Activated T-cell treated with anti-CD3 and anti-CD28 coated beads, Interleukin-2, amount 50 U/mL, for 72 hours (primary cell): ENCODE measurements around the gene CAMSAP2. TPM values are rescaled to one million over a fixed set of nuclear protein-coding genes. Genes with fewer than 3 reads are reported as not detected.
A peak's percentile ranks its signal among the peaks of the same experiment; 100 is the strongest.

Experiments used
- ATAC-seq, 2 donors: fragments of 150-1000 bp; cut with Tn5 transposase; replicated peaks in 1 of 2; 2 replicates each; pipeline ENCODE4 v1.10.0; 2021; ENCODE audit warnings: moderate library complexity in 2 of 2, mild to moderate bottlenecking in 1 of 2
- DNase-seq, 2 donors: peaks; one replicate each; pipeline ENCODE4 v3.0.0; 2021 to 2022; ENCODE audit warnings: mixed read lengths in 1 of 2
- H3K27ac Mint-ChIP-seq: one replicate; pipeline ENCODE4 v1.8.0; 2022; ENCODE audit warnings: mild to moderate bottlenecking, moderate library complexity, mixed read lengths
- H3K27me3 Mint-ChIP-seq: one replicate; pipeline ENCODE4 v1.8.0; 2022; ENCODE audit warnings: low read depth, mixed read lengths
- H3K36me3 Mint-ChIP-seq, 2 donors: one replicate each; pipeline ENCODE4 v1.8.0; 2022; ENCODE audit warnings: mixed read lengths in 2 of 2, mild to moderate bottlenecking in 1 of 2; ENCODE audit not compliant: insufficient read depth in 2 of 2
- H3K4me1 Mint-ChIP-seq: one replicate; pipeline ENCODE4 v1.8.0; 2022; ENCODE audit warnings: low read depth, mixed read lengths
- H3K4me3 Mint-ChIP-seq, 2 donors: one replicate each; pipeline ENCODE4 v1.8.0; 2022; ENCODE audit warnings: mild to moderate bottlenecking in 2 of 2, mixed read lengths in 2 of 2, moderate library complexity in 2 of 2
- H3K9me3 Mint-ChIP-seq, 2 donors: one replicate each; pipeline ENCODE4 v1.8.0; 2022; ENCODE audit warnings: mixed read lengths in 2 of 2
- total RNA-seq, 2 donors: library from RNA; stranded (reverse); gene quantifications; one replicate each; pipeline ENCODE4 v1.2.3, GENCODE V29; 2022

Gene CAMSAP2, protein sequence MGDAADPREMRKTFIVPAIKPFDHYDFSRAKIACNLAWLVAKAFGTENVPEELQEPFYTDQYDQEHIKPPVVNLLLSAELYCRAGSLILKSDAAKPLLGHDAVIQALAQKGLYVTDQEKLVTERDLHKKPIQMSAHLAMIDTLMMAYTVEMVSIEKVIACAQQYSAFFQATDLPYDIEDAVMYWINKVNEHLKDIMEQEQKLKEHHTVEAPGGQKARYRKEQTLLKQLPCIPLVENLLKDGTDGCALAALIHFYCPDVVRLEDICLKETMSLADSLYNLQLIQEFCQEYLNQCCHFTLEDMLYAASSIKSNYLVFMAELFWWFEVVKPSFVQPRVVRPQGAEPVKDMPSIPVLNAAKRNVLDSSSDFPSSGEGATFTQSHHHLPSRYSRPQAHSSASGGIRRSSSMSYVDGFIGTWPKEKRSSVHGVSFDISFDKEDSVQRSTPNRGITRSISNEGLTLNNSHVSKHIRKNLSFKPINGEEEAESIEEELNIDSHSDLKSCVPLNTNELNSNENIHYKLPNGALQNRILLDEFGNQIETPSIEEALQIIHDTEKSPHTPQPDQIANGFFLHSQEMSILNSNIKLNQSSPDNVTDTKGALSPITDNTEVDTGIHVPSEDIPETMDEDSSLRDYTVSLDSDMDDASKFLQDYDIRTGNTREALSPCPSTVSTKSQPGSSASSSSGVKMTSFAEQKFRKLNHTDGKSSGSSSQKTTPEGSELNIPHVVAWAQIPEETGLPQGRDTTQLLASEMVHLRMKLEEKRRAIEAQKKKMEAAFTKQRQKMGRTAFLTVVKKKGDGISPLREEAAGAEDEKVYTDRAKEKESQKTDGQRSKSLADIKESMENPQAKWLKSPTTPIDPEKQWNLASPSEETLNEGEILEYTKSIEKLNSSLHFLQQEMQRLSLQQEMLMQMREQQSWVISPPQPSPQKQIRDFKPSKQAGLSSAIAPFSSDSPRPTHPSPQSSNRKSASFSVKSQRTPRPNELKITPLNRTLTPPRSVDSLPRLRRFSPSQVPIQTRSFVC (N-terminal part only)
- 1 to 10 TPM; 1.3 to 3.1 TPM for total RNA-seq

DNA sequence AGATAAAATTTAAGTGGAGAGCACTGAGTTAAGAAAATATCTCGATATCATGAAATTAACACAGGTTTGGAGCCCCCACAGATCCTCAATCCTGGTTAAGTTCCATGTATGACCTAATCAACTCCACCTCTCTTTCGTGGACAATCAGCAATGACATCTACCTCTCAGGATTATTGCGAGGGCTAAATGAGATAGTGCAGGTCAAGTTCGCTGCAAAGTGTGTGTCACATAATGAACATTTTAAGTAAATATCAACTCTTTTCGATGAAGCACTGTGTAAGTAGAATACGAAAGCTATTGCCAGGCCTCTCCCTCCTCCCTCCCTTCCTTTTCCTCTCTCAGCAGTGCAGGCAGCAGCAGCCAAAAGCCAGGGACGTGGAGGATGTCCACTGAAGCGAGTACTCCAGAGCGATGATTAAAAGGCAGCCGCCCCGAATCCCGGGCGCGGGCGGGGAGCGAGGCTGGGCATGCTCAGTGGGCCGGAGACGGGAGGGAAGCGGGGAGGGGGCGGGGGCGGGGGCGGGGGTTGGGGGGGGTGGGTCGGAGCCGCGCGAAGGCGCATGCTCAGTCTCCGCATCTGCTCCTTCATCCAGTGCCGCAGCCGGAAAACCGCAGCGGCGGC is at the start of gene CAMSAP2:
Gene CAMSAP2 (plus strand): TSS at position 567 of the 622 bp plus-strand sequence. CDS start 935 bp downstream, outside the sequence.
- peak; percentile 25 to 30 for ATAC-seq
- peaks cover 61% of the 10 kb centered on the region for H3K4me1 Mint-ChIP-seq
- H3K27me3 Mint-ChIP-seq: peaks cover 32% of the 10 kb centered on the region
- H3K9me3 Mint-ChIP-seq: no peaks in the 10 kb centered on the region
- DNase-seq: peak; percentile 48 to 54
- peak within 1 kb of the TSS; percentile 90 for H3K27ac Mint-ChIP-seq
- H3K4me3 Mint-ChIP-seq: peak within 1 kb of the TSS; percentile 97 to 98
- peaks cover 0 to 2% of the 10 kb centered on the region in 2 donors for H3K36me3 Mint-ChIP-seq

DNA sequence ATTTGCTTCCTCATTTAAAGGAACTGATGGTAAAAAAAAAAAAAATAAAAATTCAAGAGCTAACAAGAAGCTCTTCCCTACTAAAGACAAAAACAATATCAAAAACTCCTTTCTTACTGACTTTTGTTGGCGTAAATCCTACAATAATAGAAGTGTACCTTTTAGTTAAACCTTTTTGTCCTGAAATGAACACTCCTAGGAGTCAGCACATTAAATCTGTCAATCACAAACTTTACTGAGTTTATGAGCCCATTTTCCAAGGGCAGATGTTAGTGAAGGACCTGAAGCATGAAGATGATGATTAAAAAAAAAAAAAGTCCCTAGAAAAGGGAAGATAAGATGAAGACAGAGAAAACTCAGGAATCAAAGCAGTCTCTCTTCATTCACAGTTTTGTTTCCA is 46.4 kb upstream of the CAMSAP2 start:
- no peak overlapping the region for H3K27ac Mint-ChIP-seq
- no peaks in the 10 kb centered on the region for H3K9me3 Mint-ChIP-seq
- DNase-seq (no peak), ATAC-seq (no peak)
- no peaks in the 10 kb centered on the region for H3K36me3 Mint-ChIP-seq
- peaks cover 2% of the 10 kb centered on the region for H3K27me3 Mint-ChIP-seq
- H3K4me1 Mint-ChIP-seq: no peaks in the 10 kb centered on the region
- no peak overlapping the region for H3K4me3 Mint-ChIP-seq

DNA sequence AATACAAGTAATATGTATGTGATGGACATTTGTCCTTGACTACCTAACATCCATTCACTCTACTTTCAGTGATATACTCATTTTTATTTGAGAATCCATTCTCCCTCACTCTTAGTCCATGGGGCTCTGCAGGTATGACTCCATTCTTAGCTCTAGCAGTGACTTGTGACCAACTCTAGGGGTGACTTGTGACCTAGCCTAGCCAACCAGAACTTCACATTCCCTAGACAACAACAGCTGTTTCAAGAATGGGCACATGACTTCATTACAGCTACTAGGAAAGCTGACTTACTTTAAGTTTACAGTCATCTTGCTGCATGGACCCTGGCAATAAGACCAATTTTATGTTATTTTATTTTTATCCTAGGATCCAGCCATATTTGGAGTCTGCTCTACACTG is 45.4 kb upstream of the CAMSAP2 start:
- no peaks in the 10 kb centered on the region for H3K36me3 Mint-ChIP-seq
- no peaks in the 10 kb centered on the region for H3K9me3 Mint-ChIP-seq
- peaks cover 7% of the 10 kb centered on the region for H3K27me3 Mint-ChIP-seq
- no peaks in the 10 kb centered on the region for H3K4me1 Mint-ChIP-seq
- DNase-seq (no peak), ATAC-seq (peak in 1 of 2 donors; percentile 47)
- H3K4me3 Mint-ChIP-seq: no peak overlapping the region
- no peak overlapping the region for H3K27ac Mint-ChIP-seq

DNA sequence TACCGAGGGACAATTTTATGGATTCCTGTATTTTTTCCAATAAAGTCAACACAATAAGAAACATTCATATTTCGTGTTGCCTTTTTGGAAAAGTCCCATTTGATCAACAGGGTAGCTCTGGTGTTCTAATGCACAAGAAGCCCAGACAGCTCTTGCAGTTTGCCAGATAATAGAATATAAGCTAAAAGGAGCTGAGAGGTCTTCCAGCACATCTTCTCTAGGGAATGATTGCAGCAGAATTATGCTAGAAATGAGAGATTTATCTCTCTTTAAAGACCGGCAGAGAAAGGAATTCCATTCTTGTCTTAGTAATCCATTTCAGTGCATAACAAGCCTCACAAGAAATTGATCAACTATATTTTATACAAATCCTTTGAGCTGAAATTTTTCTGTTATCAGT is 44.0 kb upstream of the CAMSAP2 start:
- DNase-seq (no peak), ATAC-seq (no peak)
- H3K4me1 Mint-ChIP-seq: no peaks in the 10 kb centered on the region
- H3K27ac Mint-ChIP-seq: no peak overlapping the region
- H3K36me3 Mint-ChIP-seq: peaks cover 0 to 2% of the 10 kb centered on the region in 2 donors
- H3K9me3 Mint-ChIP-seq: no peaks in the 10 kb centered on the region
- peaks cover 7% of the 10 kb centered on the region for H3K27me3 Mint-ChIP-seq
- H3K4me3 Mint-ChIP-seq: no peak overlapping the region

DNA sequence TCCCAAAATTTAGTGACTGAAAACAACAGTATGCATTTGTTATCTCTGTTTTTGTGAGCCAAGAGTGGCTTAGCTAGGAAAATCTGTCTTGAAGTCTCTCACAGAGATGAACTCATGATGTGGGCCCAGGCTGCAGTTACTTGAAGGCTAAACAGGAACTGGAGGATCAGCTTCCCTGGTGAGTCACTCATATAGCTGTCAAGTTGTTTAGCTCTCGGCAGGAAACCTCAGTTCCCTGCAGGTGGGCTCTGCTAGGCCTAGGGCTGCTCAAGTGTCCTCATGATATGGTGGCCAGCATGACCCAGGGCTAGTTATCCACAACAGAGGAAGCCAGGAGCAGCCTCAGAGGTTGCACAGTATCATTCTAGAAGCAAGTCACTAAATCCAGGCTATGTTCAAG is 38.8 kb upstream of the CAMSAP2 start:
- ATAC-seq (no peak), DNase-seq (no peak)
- H3K27ac Mint-ChIP-seq: no peak overlapping the region
- peaks cover 0 to 2% of the 10 kb centered on the region in 2 donors for H3K36me3 Mint-ChIP-seq
- no peaks in the 10 kb centered on the region for H3K4me1 Mint-ChIP-seq
- H3K9me3 Mint-ChIP-seq: no peaks in the 10 kb centered on the region
- peaks cover 7% of the 10 kb centered on the region for H3K27me3 Mint-ChIP-seq
- H3K4me3 Mint-ChIP-seq: no peak overlapping the region

DNA sequence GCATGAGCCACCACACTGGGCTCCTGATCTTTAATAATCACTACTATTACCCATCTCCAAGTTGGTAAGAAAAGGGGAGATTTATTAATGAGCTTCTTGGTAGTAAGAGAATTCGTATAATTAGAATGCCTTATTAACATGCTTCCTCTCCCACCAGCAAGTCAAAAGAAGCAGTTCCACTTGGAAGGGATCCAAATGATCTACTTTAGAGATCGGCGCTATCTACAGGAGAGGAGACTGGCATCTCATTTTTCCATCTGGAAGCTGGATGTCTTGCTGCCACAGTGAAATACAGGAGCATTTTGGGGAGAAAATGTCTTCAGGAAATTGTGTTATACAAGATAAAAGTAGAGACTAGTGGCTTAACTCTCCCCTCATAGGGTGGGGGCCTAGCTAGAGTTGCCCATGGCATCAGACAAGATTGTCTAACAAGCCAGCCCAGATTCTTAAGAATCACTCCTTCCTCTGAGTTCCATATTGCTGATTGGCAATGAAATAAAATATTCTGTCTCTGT is 33.6 kb upstream of the CAMSAP2 start:
- no peak overlapping the region for H3K4me3 Mint-ChIP-seq
- no peaks in the 10 kb centered on the region for H3K9me3 Mint-ChIP-seq

DNA sequence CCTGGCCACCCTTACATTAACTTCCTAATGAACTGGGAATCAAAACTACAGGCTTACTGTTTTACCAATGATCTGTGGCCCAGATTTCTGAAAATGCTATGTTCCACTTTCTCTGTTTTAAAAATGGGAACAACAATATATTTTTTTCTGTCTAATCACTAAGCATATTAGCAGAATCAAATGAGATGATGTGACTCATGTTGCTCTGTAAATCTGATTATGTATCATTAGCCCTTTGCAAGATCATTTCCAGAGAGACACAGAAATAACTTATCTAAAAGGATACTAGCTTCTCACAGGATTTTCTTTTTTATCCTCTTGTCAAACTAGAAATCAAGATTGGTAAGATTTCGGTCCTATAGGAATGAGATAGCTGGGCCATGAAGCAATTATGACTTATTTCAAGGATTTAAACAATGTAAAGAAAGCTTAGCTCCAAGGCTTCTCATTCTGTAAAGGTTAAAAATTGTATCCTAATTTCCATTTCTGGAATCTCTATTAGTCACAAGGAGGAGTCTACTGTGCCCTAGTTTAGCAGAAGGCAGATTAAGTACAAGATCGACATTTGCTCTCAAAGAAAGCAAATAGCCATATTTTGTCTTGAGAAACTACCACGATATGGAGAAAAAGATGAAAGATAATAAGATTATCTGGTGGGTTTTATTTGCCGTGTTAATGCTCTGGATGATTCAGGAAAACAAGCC is 32.4 kb upstream of the CAMSAP2 start:
- Mint-ChIP-seq H3K36me3 (no peaks in the 10 kb centered on the region), H3K4me1 (no peaks in the 10 kb centered on the region), H3K9me3 (no peaks in the 10 kb centered on the region), H3K4me3 (no peak overlapping the region), H3K27me3 (no peaks in the 10 kb centered on the region), H3K27ac (no peak overlapping the region)
- DNase-seq (no peak), ATAC-seq (no peak)

More for the DNA sequence above, 33.6 kb upstream of the CAMSAP2 start:
- H3K27me3 Mint-ChIP-seq: no peaks in the 10 kb centered on the region
- no peaks in the 10 kb centered on the region for H3K4me1 Mint-ChIP-seq
- H3K27ac Mint-ChIP-seq: no peak overlapping the region
- DNase-seq (no peak), ATAC-seq (no peak)
- no peaks in the 10 kb centered on the region for H3K36me3 Mint-ChIP-seq

DNA sequence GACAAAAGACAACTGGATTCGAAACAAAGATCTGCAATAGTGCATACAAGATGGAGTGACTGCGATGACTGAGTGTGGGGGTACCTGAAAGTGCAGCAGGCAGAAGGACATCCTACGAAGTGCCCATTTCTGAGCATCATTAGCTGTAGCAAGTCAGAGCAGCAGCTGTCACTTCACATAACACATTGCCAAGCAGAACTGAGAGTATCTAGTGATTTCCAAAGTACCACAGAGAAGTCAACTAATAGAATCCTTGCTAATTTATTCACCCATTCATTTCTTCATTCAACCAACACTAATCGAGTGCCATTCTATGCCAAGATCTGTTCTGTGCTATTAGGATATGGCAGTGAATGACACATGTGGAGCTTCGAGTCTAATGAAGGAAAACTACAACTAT is 31.6 kb upstream of the CAMSAP2 start:
- H3K27ac Mint-ChIP-seq: no peak overlapping the region

DNA sequence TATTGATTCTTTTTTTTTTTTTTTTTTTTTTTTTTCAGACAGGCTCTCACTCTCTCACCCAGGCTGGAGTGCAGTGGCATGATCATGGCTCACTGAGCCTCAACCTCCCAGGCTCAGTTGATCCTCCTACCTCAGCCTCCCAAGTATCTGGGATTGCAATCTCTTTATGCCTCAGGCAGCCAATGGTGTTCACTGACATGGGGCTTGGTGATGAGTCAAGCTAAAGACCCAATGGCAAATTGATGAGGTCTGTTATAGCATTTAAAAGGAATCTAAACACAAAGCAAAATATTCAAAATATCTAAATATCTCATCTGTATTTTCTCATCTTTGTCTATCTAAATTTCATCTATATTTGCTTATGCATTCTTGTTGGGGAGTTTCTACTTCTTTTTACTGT is 30.5 kb upstream of the CAMSAP2 start:
- Mint-ChIP-seq H3K9me3 (no peaks in the 10 kb centered on the region), H3K4me3 (no peak overlapping the region), H3K27me3 (no peaks in the 10 kb centered on the region), H3K27ac (no peak overlapping the region), H3K4me1 (no peaks in the 10 kb centered on the region), H3K36me3 (no peaks in the 10 kb centered on the region)
- ATAC-seq (no peak), DNase-seq (no peak)

More for the DNA sequence above, 31.6 kb upstream of the CAMSAP2 start:
- ATAC-seq (no peak), DNase-seq (no peak)
- Mint-ChIP-seq H3K27me3 (no peaks in the 10 kb centered on the region), H3K4me3 (no peak overlapping the region), H3K9me3 (no peaks in the 10 kb centered on the region), H3K36me3 (no peaks in the 10 kb centered on the region), H3K4me1 (no peaks in the 10 kb centered on the region)

DNA sequence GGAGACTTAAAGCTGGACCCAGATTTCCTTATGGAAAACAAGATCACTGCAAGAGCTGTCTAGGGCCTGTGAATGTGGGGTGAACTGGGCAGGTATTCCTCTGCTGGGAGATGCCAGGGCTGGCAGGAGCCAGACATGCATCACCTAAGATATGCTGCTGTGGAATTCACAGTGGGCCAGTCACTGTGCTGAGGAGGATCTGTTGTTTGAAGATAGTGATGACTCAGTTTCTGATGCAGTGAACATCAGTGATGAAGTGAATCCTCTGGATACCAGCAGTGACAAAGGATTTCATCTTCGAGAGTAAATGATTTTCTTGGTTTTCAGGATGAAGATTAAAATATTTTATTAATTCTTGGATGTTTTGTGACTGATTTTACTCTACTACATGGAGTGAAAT is 29.9 kb upstream of the CAMSAP2 start:
- ATAC-seq: no peak
- no peak overlapping the region for H3K4me3 Mint-ChIP-seq
- H3K27ac Mint-ChIP-seq: no peak overlapping the region
- H3K27me3 Mint-ChIP-seq: no peaks in the 10 kb centered on the region
- DNase-seq: no peak
- H3K36me3 Mint-ChIP-seq: no peaks in the 10 kb centered on the region
- no peaks in the 10 kb centered on the region for H3K4me1 Mint-ChIP-seq
- H3K9me3 Mint-ChIP-seq: no peaks in the 10 kb centered on the region

DNA sequence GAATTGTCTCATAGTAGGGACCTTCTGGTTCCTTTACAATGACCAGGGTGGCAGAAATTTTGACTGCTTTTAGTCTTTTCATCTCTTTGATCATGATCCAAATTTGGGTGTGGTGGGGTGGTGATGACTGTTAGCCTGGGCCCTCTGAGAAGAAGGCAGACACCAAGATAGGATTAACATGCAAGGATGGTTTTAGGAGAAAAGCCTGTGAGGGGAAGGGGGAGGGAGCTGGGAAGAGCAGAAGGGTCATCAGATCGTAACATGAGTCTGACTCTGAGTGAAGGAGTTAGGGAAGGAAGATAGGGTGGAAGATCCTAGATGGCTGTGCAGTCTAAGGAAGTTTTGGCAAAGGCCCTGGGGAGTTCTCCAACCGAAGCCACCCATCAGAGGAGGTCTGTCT is 28.5 kb upstream of the CAMSAP2 start:
- H3K4me1 Mint-ChIP-seq: no peaks in the 10 kb centered on the region
- H3K27me3 Mint-ChIP-seq: peaks cover 6% of the 10 kb centered on the region
- no peaks in the 10 kb centered on the region for H3K36me3 Mint-ChIP-seq
- H3K4me3 Mint-ChIP-seq: no peak overlapping the region
- H3K9me3 Mint-ChIP-seq: no peaks in the 10 kb centered on the region
- no peak for ATAC-seq
- H3K27ac Mint-ChIP-seq: no peak overlapping the region
- DNase-seq: no peak

DNA sequence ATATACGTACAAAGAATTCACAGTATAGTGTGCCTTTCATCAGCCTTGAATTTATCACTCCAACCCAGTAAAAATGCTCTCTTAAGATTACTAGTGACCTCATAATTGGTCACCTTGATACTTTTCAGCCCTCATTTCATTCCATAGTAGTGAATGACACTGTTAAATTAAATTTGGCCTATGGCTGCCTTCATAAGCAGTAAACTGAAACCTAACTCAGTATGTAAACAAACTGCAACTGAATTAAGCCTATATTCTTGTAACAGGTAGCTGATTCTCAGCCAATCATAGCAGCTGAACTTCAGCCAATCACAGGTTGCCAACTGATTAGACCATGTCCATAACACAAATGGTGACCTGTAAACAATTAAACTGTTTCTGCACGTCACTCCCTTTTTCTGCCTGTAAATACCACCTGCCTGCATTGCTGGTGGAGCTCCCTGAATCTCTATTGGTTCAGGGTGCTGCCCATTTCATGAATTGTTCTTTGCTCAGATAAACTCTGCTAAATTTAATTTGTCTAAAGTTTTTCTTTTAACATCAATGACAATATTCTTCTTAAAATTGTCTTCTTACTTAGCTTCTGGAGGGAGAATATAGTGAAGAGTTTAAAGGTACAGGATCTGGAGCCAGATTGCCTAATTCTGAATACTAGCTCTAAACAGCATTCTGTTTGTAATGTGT is 24.0 kb upstream of the CAMSAP2 start:
- Mint-ChIP-seq H3K9me3 (peaks cover 0 to 2% of the 10 kb centered on the region in 2 donors), H3K36me3 (no peaks in the 10 kb centered on the region), H3K27me3 (peaks cover 30% of the 10 kb centered on the region), H3K27ac (no peak overlapping the region), H3K4me3 (no peak overlapping the region), H3K4me1 (no peaks in the 10 kb centered on the region)
- DNase-seq (no peak), ATAC-seq (no peak)
